GM21786 (cell line): ENCODE results near the gene TMED8.
"Not testable (repeated sequence)": the region's sequence is repeated elsewhere in the genome, so short reads cannot be mapped to it uniquely, and the experiment has no call there.

ENCODE experiments used
- ATAC-seq: cut with Tn5 transposase; IDR thresholded peaks from one replicate; pipeline ENCODE4 v1.9.1; 2021; ENCODE audit not compliant: unreplicated experiment

Gene TMED8

DNA sequence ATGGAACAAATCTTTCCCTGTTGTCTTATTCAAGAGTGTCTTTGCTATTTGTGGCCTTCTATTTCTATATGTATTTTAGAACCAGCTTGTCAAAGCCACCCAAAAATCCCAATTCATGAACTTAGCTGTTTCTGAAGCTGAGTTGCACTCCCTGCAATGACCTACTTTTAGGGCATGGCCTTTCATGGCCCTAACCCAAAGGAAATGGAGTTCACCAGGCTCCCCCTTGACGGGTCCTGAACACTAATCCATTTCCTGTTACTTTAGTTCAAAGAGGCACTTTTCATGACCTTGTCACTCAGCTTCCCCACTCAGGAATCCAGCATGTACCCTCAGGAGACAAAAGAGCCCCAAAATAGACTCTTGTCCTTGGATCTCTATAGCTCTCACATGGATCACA, 7.6 kb downstream of the TMED8 start:
- ATAC-seq = no peak

- no peak for ATAC-seq
Observed at GRCh38 chr14:77364146-77364545, 12.7 kb downstream of the TMED8 start.

DNA sequence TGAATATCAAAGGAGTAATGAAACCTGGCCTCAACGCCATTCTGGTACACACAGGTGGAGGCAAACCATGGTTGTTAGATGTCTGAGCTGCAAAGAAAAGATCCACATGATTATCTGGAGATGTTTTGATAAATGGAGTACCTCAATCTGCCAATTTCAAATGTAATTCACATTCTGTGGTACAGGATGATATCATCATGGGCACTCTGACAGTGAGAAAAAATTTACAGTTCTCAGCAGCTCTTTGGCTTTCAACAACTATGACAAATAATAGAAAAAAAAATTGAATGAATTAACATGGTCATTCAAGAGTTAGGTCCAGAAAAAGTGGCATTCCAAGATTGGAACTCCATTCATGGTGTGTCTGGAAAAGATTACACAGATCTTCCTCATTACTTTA, 17.3 kb downstream of the TMED8 start:
- ATAC-seq = no peak

GRCh38 chr14:77356899-77357298, 20.0 kb downstream of the TMED8 start:
- no peak for ATAC-seq

DNA sequence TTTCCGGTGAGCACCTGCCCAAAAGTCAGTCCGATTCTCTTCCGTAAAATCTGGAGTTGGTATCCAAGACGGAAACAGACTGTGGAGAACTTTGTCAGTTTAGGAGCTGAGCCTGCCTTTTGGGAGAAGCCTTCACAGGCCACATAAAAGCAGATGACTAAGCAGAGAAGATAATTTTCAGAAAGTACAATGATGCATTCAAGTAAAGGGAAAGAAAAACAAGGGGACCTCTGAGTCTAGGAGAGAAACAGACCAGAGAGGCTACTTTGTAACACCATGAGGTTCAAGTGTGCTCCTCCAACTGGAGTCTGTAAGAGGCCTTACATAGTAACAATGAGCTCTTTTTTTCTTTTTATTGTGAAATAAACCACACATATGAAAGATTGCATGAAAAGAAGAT, 21.1 kb downstream of the TMED8 start:
- no peak for ATAC-seq

- ATAC-seq = no peak
Observed at GRCh38 chr14:77353469-77354141, 23.3 kb downstream of the TMED8 start.

GRCh38 chr14:77347751-77348150, 29.1 kb downstream of the TMED8 start:
- no peak for ATAC-seq

DNA sequence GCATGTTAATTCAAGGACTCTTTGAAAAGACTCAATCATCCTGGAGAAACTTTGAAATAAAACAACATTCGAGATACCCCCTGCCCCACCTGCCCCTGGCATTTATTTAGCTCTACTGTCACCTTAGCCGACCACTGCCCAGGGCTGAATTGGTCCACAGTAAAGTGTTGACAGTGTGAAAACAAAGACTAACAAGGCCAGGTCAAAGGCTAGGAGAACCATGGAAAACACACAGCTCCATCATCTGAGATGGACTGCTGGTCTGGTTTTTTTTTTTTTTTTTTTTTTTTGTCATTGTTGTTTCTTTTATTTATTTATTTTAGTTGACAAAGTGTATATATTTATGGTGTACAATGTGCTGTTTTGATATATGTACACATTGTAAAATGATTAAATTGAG, 30.4 kb downstream of the TMED8 start:
- no peak for ATAC-seq

- no peak for ATAC-seq
Observed at GRCh38 chr14:77344377-77344996, 32.4 kb downstream of the TMED8 start.

DNA sequence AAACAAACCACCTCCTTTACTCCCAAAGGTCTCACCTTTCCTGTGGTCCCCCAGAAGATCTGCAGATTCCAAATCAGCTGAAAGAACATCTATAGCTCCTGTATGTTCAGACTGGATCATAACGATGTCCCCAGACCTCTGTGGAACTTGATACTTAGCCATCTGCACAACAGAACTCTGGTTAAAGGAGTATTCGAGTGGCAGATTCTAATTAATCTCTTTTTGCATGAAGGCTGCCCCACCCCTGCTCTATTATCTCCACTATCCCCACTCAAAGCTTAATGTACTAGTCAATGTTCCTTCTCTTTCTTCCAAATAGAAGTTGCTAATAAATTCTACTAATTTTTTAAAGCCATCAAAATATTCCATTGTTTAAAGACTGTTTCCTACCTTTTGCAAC, 33.2 kb downstream of the TMED8 start:
- ATAC-seq = no peak

DNA sequence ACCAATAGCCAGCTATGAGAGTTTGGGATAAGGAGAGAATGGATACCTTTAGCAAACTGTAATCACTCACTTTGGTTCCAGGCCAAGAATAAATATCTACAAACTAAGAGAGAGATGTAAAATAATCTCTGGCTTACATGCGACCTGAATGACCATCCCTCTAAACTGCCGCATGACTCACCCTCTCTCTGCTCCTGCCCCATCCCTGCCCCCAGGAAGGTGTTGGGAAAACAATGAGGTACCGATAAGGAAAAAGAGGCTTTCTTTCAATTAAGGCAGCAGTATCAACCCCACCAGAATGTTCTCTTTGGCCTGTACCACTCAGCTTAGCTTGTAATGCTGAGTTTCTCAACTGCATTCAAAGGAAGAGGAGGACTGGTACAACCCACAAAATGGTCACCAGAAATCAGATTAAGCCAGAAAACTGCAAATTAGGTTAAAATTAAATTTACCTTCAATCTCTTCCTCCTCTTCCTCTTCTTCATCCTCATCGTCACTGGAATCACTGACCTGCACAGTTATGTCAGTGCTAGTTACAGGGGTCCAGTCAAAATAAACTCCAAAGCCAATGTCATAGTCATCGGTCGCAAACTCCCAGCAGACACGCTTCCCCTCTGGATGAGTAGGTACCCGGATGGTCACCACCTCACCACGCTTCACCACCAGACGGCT, 34.0 kb downstream of the TMED8 start:
- no peak for ATAC-seq

DNA sequence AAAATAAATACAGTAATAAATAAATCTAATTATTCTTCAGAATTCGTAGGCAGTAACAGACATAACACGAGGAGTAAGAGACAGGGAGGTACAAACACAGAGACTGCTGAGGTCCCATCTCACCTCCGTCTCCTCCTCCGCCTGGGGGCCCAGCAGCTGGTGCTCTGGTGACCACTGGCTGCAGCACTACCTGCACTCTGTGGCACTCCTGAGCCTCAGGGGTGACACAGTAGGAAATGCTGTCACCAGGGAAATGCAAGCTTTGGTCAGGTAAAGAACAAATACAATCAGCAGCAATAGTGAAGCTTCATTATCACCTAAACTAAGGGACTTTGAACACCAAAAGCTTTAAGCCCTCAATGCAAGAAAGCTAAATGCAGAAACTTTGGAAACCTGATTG, 36.5 kb downstream of the TMED8 start:
- ATAC-seq = no peak

DNA sequence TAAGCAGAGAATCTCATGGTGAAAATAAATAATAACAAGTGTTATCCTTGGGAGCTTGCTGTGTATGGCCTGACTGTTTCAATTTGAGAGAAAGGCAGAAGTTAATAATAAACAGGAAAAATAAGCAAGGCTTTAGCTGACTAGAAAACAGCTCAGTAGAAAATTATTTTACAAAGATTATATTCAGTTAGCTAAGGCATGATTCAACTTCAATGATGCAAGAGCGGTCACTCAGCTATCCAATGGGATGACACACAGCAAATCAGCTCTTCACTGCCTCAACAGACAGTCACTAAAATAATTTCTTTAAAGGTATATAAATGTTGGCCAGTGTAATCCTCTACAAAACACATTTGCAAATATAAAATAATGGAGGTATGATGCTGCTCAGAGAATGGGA, 37.5 kb downstream of the TMED8 start:
- ATAC-seq = no peak

GRCh38 chr14:77338302-77338701, 38.6 kb downstream of the TMED8 start:
- ATAC-seq = no peak

DNA sequence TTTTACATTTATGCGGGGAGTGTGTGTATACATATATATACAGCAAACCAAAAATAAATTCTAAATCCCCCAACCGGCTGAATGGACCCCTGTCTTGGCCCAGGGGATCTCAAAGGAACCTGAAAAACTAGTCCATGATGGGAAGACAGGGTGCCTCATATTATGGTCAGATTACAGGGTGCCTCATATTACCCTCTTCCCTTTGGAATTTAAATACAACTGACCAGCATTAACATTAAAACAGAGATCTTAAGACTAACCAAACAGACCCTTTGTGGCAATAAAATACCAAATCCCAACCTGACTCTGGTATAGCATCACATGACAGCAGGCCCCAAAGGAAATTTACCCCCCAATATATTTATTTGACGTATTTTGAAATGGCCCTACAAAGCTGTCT, 39.0 kb downstream of the TMED8 start:
- ATAC-seq = no peak

DNA sequence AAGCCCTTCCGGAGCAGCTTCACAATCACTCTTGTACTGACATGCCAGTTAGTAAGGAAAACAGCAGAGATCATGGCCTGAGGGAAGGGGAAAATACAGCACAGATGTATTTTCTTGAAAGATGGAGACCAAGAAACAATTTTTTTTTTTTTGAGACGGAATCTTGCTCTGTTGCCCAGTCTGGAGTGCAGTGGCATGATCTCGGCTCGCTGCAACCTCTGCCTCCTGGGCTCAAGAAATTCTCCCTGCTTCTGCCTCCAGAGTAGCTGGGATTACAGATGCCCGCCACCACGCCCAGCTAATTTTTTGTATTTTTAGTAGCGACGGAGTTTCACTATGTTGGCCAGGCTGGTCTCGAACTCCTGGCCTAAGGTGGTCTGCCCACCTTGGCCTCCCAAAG, 39.6 kb downstream of the TMED8 start:
- not testable (repeated sequence) for ATAC-seq

DNA sequence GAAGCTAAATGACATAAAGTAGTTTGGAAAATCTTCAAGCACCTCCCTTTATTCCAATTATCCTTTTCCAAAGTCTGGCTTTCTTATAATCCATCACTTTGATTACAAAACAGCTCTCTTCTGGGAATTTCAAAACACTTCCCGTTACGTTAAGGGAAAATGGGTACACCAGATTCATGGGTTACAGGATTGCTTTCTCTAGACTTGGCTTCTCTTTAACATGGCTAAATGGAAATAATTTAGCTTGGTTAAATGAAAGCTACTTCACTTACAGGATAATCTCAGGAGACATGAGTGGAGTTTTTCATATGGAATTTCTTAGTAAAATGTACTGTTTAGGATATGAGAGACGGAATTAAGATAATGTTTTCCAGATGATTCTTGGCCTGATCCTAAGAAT, 41.3 kb downstream of the TMED8 start:
- ATAC-seq = no peak

GRCh38 chr14:77329872-77330271, 47.0 kb downstream of the TMED8 start:
- ATAC-seq = no peak

GRCh38 chr14:77327111-77327510, 49.8 kb downstream of the TMED8 start:
- ATAC-seq = no peak

DNA sequence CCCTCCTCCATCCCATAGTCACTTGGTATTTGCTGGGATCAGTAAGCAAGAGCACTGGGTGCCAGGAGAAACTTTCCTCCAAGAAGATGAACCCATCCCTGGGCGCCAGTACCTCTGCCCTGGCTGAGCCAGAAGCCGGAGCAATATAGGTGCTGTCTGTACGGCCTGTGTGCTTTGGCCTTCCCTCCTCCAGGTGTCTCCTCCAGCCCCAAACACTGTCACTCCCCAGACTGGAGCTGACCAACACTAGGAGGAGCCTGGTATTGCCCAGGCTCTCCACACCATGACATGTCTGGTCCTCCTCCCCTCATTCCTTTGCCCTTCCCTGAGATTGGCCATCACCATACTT, 51.2 kb downstream of the TMED8 start:
- ATAC-seq = no peak

- ATAC-seq = no peak
Observed at GRCh38 chr14:77324816-77325745, 51.8 kb downstream of the TMED8 start.

- no peak for ATAC-seq
Observed at GRCh38 chr14:77324289-77324688, 52.6 kb downstream of the TMED8 start.
